Caki2 (cell line): Measurements from ENCODE around the gene CDK3. TPM values are rescaled to one million over a fixed set of nuclear protein-coding genes. Genes with fewer than 3 reads are reported as not detected.

Source experiments
- DNase-seq: peaks from one replicate; pipeline ENCODE4 v3.0.0-alpha.2; 2015; ENCODE audit warnings: low read depth
- in situ Hi-C: cut with HindIII; loops from 2 replicates; pipeline ENCODE4 v1.10.0; 2016; ENCODE audit warnings: low sequenced_read_pairs, low pct_unique_long_range_greater_than_20kb, mixed read lengths
- total RNA-seq: library from RNA; depleted of rRNA; stranded (reverse); fragments of >200 nt; shearing (Covaris generic); gene quantifications from 2 replicates; pipeline ENCODE4 v1.2.3, GENCODE V29; 2014; ENCODE audit warnings: low replicate concordance; rRNA removed

The CDK3 gene
- total RNA-seq, 1 experiment from 2014 or later, result 5.3 TPM

GRCh38 chr17:76050538-76051467 lies 50.1 kb downstream of the CDK3 start:
- peak; percentile 89 for DNase-seq
- in situ Hi-C loops, result no loop called here

GRCh38 chr17:76051561-76051960 lies 50.9 kb downstream of the CDK3 start:
- in situ Hi-C loops, result no loop called here
- peak; percentile 76 for DNase-seq

GRCh38 chr17:76053246-76054111 lies 52.8 kb downstream of the CDK3 start:
- peak; percentile 70 for DNase-seq
- in situ Hi-C loops, result no loop called here

- in situ Hi-C loops, result no loop called here
- peak; percentile 40 for DNase-seq
Observed at GRCh38 chr17:76054112-76054476, 53.4 kb downstream of the CDK3 start.

Other genes with a start within 250 kb of the CDK3 start
- 45.8 and 57.3 TPM in 2 replicates for gene GALK1, start 235.7 kb upstream of the CDK3 start, total RNA-seq
- gene UNK, start 216.0 kb upstream of the CDK3 start, total RNA-seq, result 34.4 and 37.1 TPM in 2 replicates
- 1.5 and 2.2 TPM in 2 replicates for gene UNC13D, start 156.5 kb upstream of the CDK3 start, total RNA-seq
- 16.9 and 25.7 TPM in 2 replicates for gene WBP2, start 145.5 kb upstream of the CDK3 start, total RNA-seq
- 73.4 and 102 TPM in 2 replicates for gene TRIM47, start 122.3 kb upstream of the CDK3 start, total RNA-seq
- 30.9 and 44.3 TPM in 2 replicates for gene TRIM65, start 103.9 kb upstream of the CDK3 start, total RNA-seq
- 103 and 124 TPM in 2 replicates for gene MRPL38, start 96.0 kb upstream of the CDK3 start, total RNA-seq
- 14.2 and 19.6 TPM in 2 replicates for gene FBF1, start 59.8 kb upstream of the CDK3 start, total RNA-seq
- gene ACOX1, start 21.7 kb upstream of the CDK3 start, total RNA-seq, result 15.6 and 20.9 TPM in 2 replicates
- gene TEN1, start 21.6 kb upstream of the CDK3 start, total RNA-seq, result 23.1 and 46.5 TPM in 2 replicates
- gene EVPL, start 26.5 kb downstream of the CDK3 start, total RNA-seq, result 48.6 and 51.7 TPM in 2 replicates
- gene SRP68, start 71.7 kb downstream of the CDK3 start, total RNA-seq, result 58.2 and 60.8 TPM in 2 replicates
- gene GALR2, start 73.9 kb downstream of the CDK3 start, total RNA-seq, result not detected in 2 replicates
- not detected in 2 replicates for gene ZACN, start 78.3 kb downstream of the CDK3 start, total RNA-seq
- 71.7 and 72.1 TPM in 2 replicates for gene EXOC7, start 102.9 kb downstream of the CDK3 start, total RNA-seq
- gene FOXJ1, start 140.4 kb downstream of the CDK3 start, total RNA-seq, result 1.7 TPM in 1 of 2 replicates, not detected in the other
- gene RNF157, start 239.6 kb downstream of the CDK3 start, total RNA-seq, result 12.9 and 18.2 TPM in 2 replicates